Ovary (tissue), 9 donors: ENCODE data around the gene SLC25A25. TPM values are rescaled to one million over a fixed set of nuclear protein-coding genes. Genes with fewer than 3 reads are reported as not detected.
"Not testable (repeated sequence)": the region's sequence is repeated elsewhere in the genome, so short reads cannot be mapped to it uniquely, and the experiment has no call there.

ENCODE experiments used
- DNase-seq, 5 donors: peaks; one replicate each; pipeline ENCODE4 v3.0.0-alpha.2; 2019 to 2020
- H3K27ac ChIP-seq, 2 donors: fragments of 200-600 bp; one replicate each; pipeline versions ENCODE4 v1.5.1 to v1.8.0; 2019 to 2022
- H3K27me3 ChIP-seq: fragments of 200-600 bp; one replicate; pipeline ENCODE4 v1.8.0; 2022
- H3K36me3 ChIP-seq: fragments of 200-600 bp; sonication (generic); one replicate; pipeline ENCODE4 v1.5.1; 2019
- H3K4me1 ChIP-seq: one replicate; pipeline ENCODE4 v1.8.1; 2013; ENCODE audit warnings: mild to moderate bottlenecking, moderate library complexity; ENCODE audit not compliant: insufficient read depth
- H3K4me3 ChIP-seq: fragments of 200-600 bp; sonication (generic); one replicate; pipeline ENCODE4 v1.5.1; 2017
- H3K9me3 ChIP-seq, 2 donors: fragments of 200-600 bp in 1 of 2; sonication (generic) in 1 of 2; one replicate each; pipeline versions ENCODE4 v1.5.1 to v1.8.1; 2013 to 2019; ENCODE audit warnings: mild to moderate bottlenecking in 1 of 2, moderate library complexity in 1 of 2
- CTCF ChIP-seq, 3 donors: fragments of 450-650 bp in 2 of 3; fragments of 200-600 bp in 1 of 3; IDR thresholded peaks; one replicate each; pipeline versions ENCODE4 v1.5.1 to v1.8.0; 2016 to 2022; ENCODE audit warnings: antibody characterized with exemption in 3 of 3, mild to moderate bottlenecking in 1 of 3
- EP300 ChIP-seq: sonication (generic); formaldehyde crosslinking; IDR thresholded peaks from one replicate; pipeline ENCODE4 v1.6.1; 2017; ENCODE audit warnings: antibody characterized with exemption
- POLR2A ChIP-seq: fragments of 450-650 bp; IDR thresholded peaks from one replicate; pipeline ENCODE4 v1.6.1; 2017; ENCODE audit warnings: antibody characterized with exemption, mild to moderate bottlenecking, moderate library complexity
- WGBS, 3 donors: extraction: QIAGEN DNeasy Blood & Tissue Kit in 1 of 3; methylation state at CpG; one replicate each; pipeline versions ENCODE4 v1.1.5 to v1.1.7; 2013 to 2017; 5-methylcytosine and 5-hydroxymethylcytosine counted together
- intact Hi-C, 4 donors: fragments of 100-400 bp; cut with DNase I; formaldehyde crosslinking; loops; one replicate each; pipeline versions ENCODE4 v1.11.0 to v1.15.1; 2022 to 2023
- polyA plus RNA-seq, 2 donors: library from polyadenylated mRNA; stranded (reverse); fragments of 200-250 nt in 1 of 2; fragments of 350-450 nt in 1 of 2; fragmentation: Illumina TruSeq in 1 of 2; extraction: RNeasy Lipid Tissue Mini Kit (QIAGEN cat#74804) in 1 of 2; gene quantifications; one replicate each; pipeline ENCODE4 v1.2.3, GENCODE V29; 2013 to 2014
- total RNA-seq, 7 donors: library from RNA; depleted of rRNA in 2 of 7; stranded (reverse); fragments of >200 nt in 2 of 7; fragmentation: NEBNext Ultra II Directional in 3 of 7; extraction: Animal tissue kit (Norgen Biotek cat#: 25700) in 3 of 7; gene quantifications; one replicate each; pipeline versions ENCODE4 v1.1.0 to v1.2.4, GENCODE V29; 2016 to 2023
- donor health status: DM: no; HTN: no; CAD: no; lungs with moderate emphysema.
- donor health status: DM: no; HTN: no; CAD: no.
- donor health status: Bipolar disorder and iron deficiency.
- donor health status: DM: yes; HTN: yes; CAD: no.
- donor health status: DM: no; HTN: no; CAD: no.
- donor health status: DM: yes; HTN: yes; CAD: no.

SLC25A25 gene
- total and polyA plus RNA-seq, 9 donors, result 23.4 to 90.1 (median 39.8) TPM

DNA sequence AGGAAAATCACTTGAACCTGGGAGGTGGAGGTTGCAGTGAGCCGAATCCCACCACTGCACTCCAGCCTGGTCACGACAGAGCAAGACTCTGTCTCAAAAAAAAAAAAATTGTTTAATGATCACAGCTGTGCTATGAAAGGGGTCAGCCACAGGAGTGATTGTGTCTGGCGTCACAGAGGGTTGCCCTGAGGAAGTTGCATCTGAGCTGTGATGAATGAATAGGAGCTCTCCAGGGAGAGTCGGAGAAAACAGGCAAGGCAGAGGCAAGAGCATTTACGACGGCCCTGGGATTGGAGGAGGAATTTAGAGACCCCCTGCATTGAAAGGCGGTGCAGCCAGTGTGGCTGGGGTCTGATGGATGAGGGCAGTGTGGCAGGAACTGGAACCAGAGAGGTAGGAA lies 26.0 kb upstream of the SLC25A25 start:
- WGBS, 3 donors, result 84 to 90% (median 88%) methylated on average over 7 of the region's 7 CpGs

GRCh38 chr9:128043467-128043868 lies 24.6 kb upstream of the SLC25A25 start:
- WGBS, 3 donors, result 9 to 14% (median 12%) methylated on average over 6 to 7 of the region's 7 CpGs
- no peaks in the 10 kb centered on the region for H3K9me3 ChIP-seq
- DNase-seq, result peak in 4 of 5 donors; percentile 56 to 81 (median 68)
- no peaks in the 10 kb centered on the region for H3K27me3 ChIP-seq
- H3K27ac ChIP-seq, result peak overlapping the region; percentile 40 to 55
- no peak overlapping the region for H3K4me3 ChIP-seq
- peaks cover 27% of the 10 kb centered on the region for H3K4me1 ChIP-seq
- intact Hi-C loops, result loop anchor here in 2 of 4 donors (5.0 to 10.0 kb wide), 2 partner anchors 64 to 71 kb away; no protein-coding TSS in a partner anchor
- no peaks in the 10 kb centered on the region for H3K36me3 ChIP-seq
- TF ChIP-seq EP300, result no peak
- TF ChIP-seq CTCF (IDR thresholded peaks at IDR 0.05), result no peak
- TF ChIP-seq POLR2A, result no peak

More for the DNA sequence above, 26.0 kb upstream of the SLC25A25 start:
- no peak overlapping the region for H3K4me3 ChIP-seq
- DNase-seq, result no peak
- intact Hi-C loops, result loop anchor here in 2 of 4 donors (5.0 to 10.0 kb wide), 2 partner anchors 65 to 73 kb away; no protein-coding TSS in a partner anchor
- no peak overlapping the region for H3K27ac ChIP-seq
- H3K4me1 ChIP-seq, result peaks cover 22% of the 10 kb centered on the region
- H3K9me3 ChIP-seq, result no peaks in the 10 kb centered on the region
- H3K36me3 ChIP-seq, result no peaks in the 10 kb centered on the region
- H3K27me3 ChIP-seq, result no peaks in the 10 kb centered on the region
- TF ChIP-seq EP300 (no peak), CTCF (IDR thresholded peaks at IDR 0.05) (no peak), POLR2A (no peak)

- H3K27ac ChIP-seq, H3K36me3 ChIP-seq, H3K9me3 ChIP-seq, H3K4me3 ChIP-seq, H3K27me3 ChIP-seq, DNase-seq: not testable (repeated sequence)
- 68 to 77% (median 68%) methylated on average over 6 of the region's 6 CpGs for WGBS, 3 donors
- peaks cover 31% of the 10 kb centered on the region for H3K4me1 ChIP-seq
- intact Hi-C loops, result loop anchor here in 1 of 4 donors (10.0 kb wide), 1 partner anchor 69 kb away; no protein-coding TSS in a partner anchor
These were observed 22.6 kb upstream of the SLC25A25 start for GRCh38 chr9:128045409-128045808.

- Histone ChIP-seq H3K36me3 (no peaks in the 10 kb centered on the region), H3K4me3 (no peak overlapping the region), H3K27ac (no peak overlapping the region), H3K9me3 (no peaks in the 10 kb centered on the region), H3K4me1 (peaks cover 31% of the 10 kb centered on the region), H3K27me3 (no peaks in the 10 kb centered on the region)
- DNase-seq, result no peak
- TF ChIP-seq EP300, result no peak
- no peak for TF ChIP-seq POLR2A
- TF ChIP-seq CTCF (IDR thresholded peaks at IDR 0.05), result no peak
- intact Hi-C loops, result loop anchor here in 1 of 4 donors (10.0 kb wide), 1 partner anchor 69 kb away; no protein-coding TSS in a partner anchor
- 50 to 60% (median 59%) methylated on average over 1 of the region's 1 CpG for WGBS, 3 donors
These were observed 22.2 kb upstream of the SLC25A25 start for GRCh38 chr9:128045831-128046230.

- intact Hi-C loops, result loop anchor here in 1 of 4 donors (10.0 kb wide), 1 partner anchor 68 kb away; no protein-coding TSS in a partner anchor
- no peaks in the 10 kb centered on the region for H3K27me3 ChIP-seq
- peak in 2 of 5 donors; percentile 53 to 56 for DNase-seq
- H3K36me3 ChIP-seq, result no peaks in the 10 kb centered on the region
- H3K4me1 ChIP-seq, result peaks cover 31% of the 10 kb centered on the region
- H3K9me3 ChIP-seq, result no peaks in the 10 kb centered on the region
- TF ChIP-seq EP300 (no peak), POLR2A (no peak), CTCF (IDR thresholded peaks at IDR 0.05) (no peak)
- no peak overlapping the region for H3K27ac ChIP-seq
- H3K4me3 ChIP-seq, result no peak overlapping the region
- 4 to 24% (median 7%) methylated on average over 6 of the region's 6 CpGs for WGBS, 3 donors
These were observed 20.8 kb upstream of the SLC25A25 start for GRCh38 chr9:128047231-128047630.
